IMR-90 (cell line): ENCODE data around the gene RCL1. TPM values are rescaled to one million over a fixed set of nuclear protein-coding genes. Genes with fewer than 3 reads are reported as not detected.

Source experiments
- ATAC-seq: fragments of 200-7000 bp; cut with Tn5 transposase; 2 replicates; pipeline ENCODE4 v1.9.1; 2020; ENCODE audit warnings: low read depth, mild to moderate bottlenecking, moderate library complexity
- BruUV-seq: library from RNA; stranded (reverse); fragments of 400-500 nt; replicated peaks from 2 replicates; lab custom pipeline; 2021; lab: Mats Ljungman, UMichigan
- CTCF ChIA-PET: fragments of 300-600 bp; formaldehyde crosslinking; extraction: SDS; loops from one replicate; lab custom pipeline; 2021; ENCODE audit warnings: antibody characterized with exemption; lab: Yijun Ruan, JAX
- POLR2A ChIA-PET: fragments of 300-600 bp; sonication (Branson Sonifier 250); formaldehyde crosslinking; loops from one replicate; lab custom pipeline; 2022; ENCODE audit warnings: antibody characterized with exemption; ENCODE audit not compliant: unreplicated experiment; lab: Charles Lee
- DNase-seq: peaks from one replicate; pipeline ENCODE4 v3.0.0; 2013
- H2AFZ ChIP-seq: replicated peaks from 2 replicates; pipeline ENCODE3; 2013; ENCODE audit warnings: low read length, mild to moderate bottlenecking; ENCODE audit not compliant: poor library complexity
- H2AK5ac ChIP-seq: 2 replicates; pipeline ENCODE4 v1.6.1; 2013; ENCODE audit warnings: low read depth, low read length, inconsistent platforms
- H2AK9ac ChIP-seq: replicated peaks from 2 replicates; pipeline ENCODE3; 2013; ENCODE audit warnings: mild to moderate bottlenecking, low read depth, low read length, moderate library complexity; ENCODE audit not compliant: poor library complexity
- H2BK120ac ChIP-seq: 2 replicates; pipeline ENCODE4 v1.6.1; 2013; ENCODE audit warnings: low read depth, low read length, inconsistent platforms
- H2BK15ac ChIP-seq: 3 replicates; pipeline ENCODE4 v1.6.1; 2013; ENCODE audit warnings: low read depth, low read length, inconsistent platforms
- H2BK20ac ChIP-seq: 2 replicates; pipeline ENCODE4 v1.6.1; 2013; ENCODE audit warnings: low read depth, mild to moderate bottlenecking, inconsistent platforms, low read length, moderate library complexity
- H2BK5ac ChIP-seq: 2 replicates; pipeline ENCODE4 v1.6.1; 2013; ENCODE audit warnings: mild to moderate bottlenecking, low read depth, low read length, inconsistent platforms; ENCODE audit not compliant: poor library complexity, severe bottlenecking
- H3K14ac ChIP-seq: replicated peaks from 2 replicates; pipeline ENCODE4 v1.6.1; 2013; ENCODE audit warnings: low read depth, low read length, inconsistent platforms
- H3K18ac ChIP-seq: 2 replicates; pipeline ENCODE4 v1.6.1; 2013; ENCODE audit warnings: low read depth, low read length, control low read depth
- H3K23ac ChIP-seq: 2 replicates; pipeline ENCODE4 v1.6.1; 2013; ENCODE audit warnings: low read depth, low read length, inconsistent platforms
- H3K27ac ChIP-seq: 2 replicates; pipeline ENCODE4 v1.5.1; 2013; ENCODE audit warnings: mild to moderate bottlenecking, control low read depth, low read length; ENCODE audit not compliant: insufficient read depth
- H3K27me3 ChIP-seq: 2 replicates; pipeline ENCODE4 v1.6.1; 2013; ENCODE audit warnings: low read length; ENCODE audit not compliant: control insufficient read depth, insufficient read depth
- H3K36me3 ChIP-seq: 2 replicates; pipeline ENCODE4 v1.6.1; 2013; ENCODE audit warnings: low read length, mixed read lengths; ENCODE audit not compliant: control insufficient read depth, insufficient read depth
- H3K4ac ChIP-seq: 2 replicates; pipeline ENCODE4 v1.6.1; 2013; ENCODE audit warnings: low read depth, low read length, inconsistent platforms
- H3K4me1 ChIP-seq: 2 replicates; pipeline ENCODE4 v1.6.1; 2013; ENCODE audit warnings: low read length, mixed read lengths; ENCODE audit not compliant: control insufficient read depth, insufficient read depth
- H3K4me2 ChIP-seq: 2 replicates; pipeline ENCODE4 v1.6.1; 2013; ENCODE audit warnings: low read depth, mild to moderate bottlenecking, control low read depth, low read length, moderate library complexity
- H3K4me3 ChIP-seq: 2 replicates; pipeline ENCODE4 v1.5.1; 2013; ENCODE audit warnings: low read depth, mild to moderate bottlenecking, control low read depth, low read length, moderate library complexity; ENCODE audit not compliant: insufficient read depth
- H3K56ac ChIP-seq: 2 replicates; pipeline ENCODE4 v1.6.1; 2013; ENCODE audit warnings: low read length, inconsistent platforms; ENCODE audit not compliant: insufficient read depth; ENCODE audit errors: extremely low read depth
- H3K79me1 ChIP-seq, 2 experiments: 2 replicates each; pipeline ENCODE4 v1.6.1; 2013; ENCODE audit warnings: low read length in 2 of 2, inconsistent platforms in 1 of 2, low read depth in 1 of 2
- H3K9ac ChIP-seq: 2 replicates; pipeline ENCODE4 v1.6.1; 2013; ENCODE audit warnings: low read depth, low read length, control low read depth
- H3K9me1 ChIP-seq: 2 replicates; pipeline ENCODE4 v1.6.1; 2013; ENCODE audit warnings: low read length, inconsistent platforms; ENCODE audit not compliant: insufficient read depth
- H3K9me3 ChIP-seq: 2 replicates; pipeline ENCODE4 v1.6.1; 2013; ENCODE audit warnings: low read length; ENCODE audit not compliant: control insufficient read depth, insufficient read depth
- H4K20me1 ChIP-seq: 2 replicates; pipeline ENCODE4 v1.6.1; 2013; ENCODE audit warnings: low read length, inconsistent platforms; ENCODE audit not compliant: insufficient read depth
- H4K5ac ChIP-seq: 2 replicates; pipeline ENCODE4 v1.6.1; 2013; ENCODE audit warnings: mild to moderate bottlenecking, low read depth, low read length, control low read depth
- H4K8ac ChIP-seq, 2 experiments: 2 replicates each; pipeline ENCODE4 v1.6.1; 2013; ENCODE audit warnings: low read depth in 2 of 2, low read length in 2 of 2, control low read depth in 1 of 2, inconsistent platforms in 1 of 2
- H4K91ac ChIP-seq: 2 replicates; pipeline ENCODE4 v1.6.1; 2013; ENCODE audit warnings: low read depth, low read length, inconsistent platforms; ENCODE audit not compliant: insufficient read depth
- ELK1 ChIP-seq: fragments of 150-350 bp; IDR thresholded peaks from 2 replicates; pipeline ENCODE4 v1.6.1; 2016; ENCODE audit warnings: low read depth, mild to moderate bottlenecking, low read length, moderate library complexity, borderline replicate concordance
- WGBS, 2 experiments: methylation state at CpG; one replicate each; pipeline versions ENCODE4 v1.1.5 to v1.1.7; 2013; ENCODE audit warnings: missing lambda C conversion rate in 2 of 2; ENCODE audit not compliant: insufficient read length in 1 of 2; ENCODE audit errors: extremely low coverage in 2 of 2; 5-methylcytosine and 5-hydroxymethylcytosine counted together
- dilution Hi-C: fragments of 300-500 bp; cut with HindIII; formaldehyde crosslinking; loops from one replicate; pipeline ENCODE4 v1.14.3; 2018; ENCODE audit warnings: low sequenced_read_pairs; ENCODE audit not compliant: unreplicated experiment
- in situ Hi-C: fragments of 300-500 bp; cut with MboI; formaldehyde crosslinking; loops from 3 replicates; pipeline ENCODE4 v1.14.3; 2019; ENCODE audit warnings: low sequenced_read_pairs, inconsistent platforms, mixed read lengths
- intact Hi-C: fragments of 100-400 bp; cut with micrococcal nuclease; formaldehyde crosslinking; loops from 2 replicates; pipeline ENCODE4 v1.10.0; 2022
- polyA plus RNA-seq, 3 experiments: library from polyadenylated mRNA; depleted of rRNA; stranded (reverse); fragments of >200 nt; gene quantifications; 2 replicates each; pipeline ENCODE4 v1.2.3, GENCODE V29; 2012; ENCODE audit warnings: low replicate concordance in 1 of 3
- total RNA-seq: library from RNA; depleted of rRNA; stranded (reverse); fragments of >200 nt; gene quantifications from 2 replicates; pipeline ENCODE4 v1.2.3, GENCODE V29; 2012

Gene RCL1
- total and polyA plus RNA-seq, 2 of the 4 experiments (the other 2 are of a cell fraction), result 12.3 to 13.8 TPM

GRCh38 chr9:4771788-4772187, 21.0 kb upstream of the RCL1 start:
- H3K4me1 ChIP-seq, result no peaks in the 10 kb centered on the region
- 100% methylated on average over 1 of the region's 1 CpG; no CpG with 5 or more reads in 1 of the 2 experiments for WGBS, 2 experiments
- in situ Hi-C loops (loop anchor here (25.0 kb wide), 2 partner anchors 416 to 666 kb away; partner anchors contain the start of genes INSL6 and PLGRKT), dilution Hi-C loops (no loop called here), intact Hi-C loops (no loop called here)
- no peaks in the 10 kb centered on the region for H4K20me1 ChIP-seq
- no peak overlapping the region for H3K4ac ChIP-seq
- H2AK9ac ChIP-seq, result no peak overlapping the region
- no peak overlapping the region for H4K5ac ChIP-seq
- no peak overlapping the region for H2AFZ ChIP-seq
- no TSS peak for BruUV-seq
- H4K91ac ChIP-seq, result no peak overlapping the region
- DNase-seq (no peak), ATAC-seq (no peak)
- H3K9me3 ChIP-seq, result no peaks in the 10 kb centered on the region
- H2BK20ac ChIP-seq, result no peak overlapping the region
- H3K4me2 ChIP-seq, result no peak overlapping the region
- no peak overlapping the region for H3K4me3 ChIP-seq
- H3K9me1 ChIP-seq, result no peaks in the 10 kb centered on the region
- no peak for TF ChIP-seq ELK1
- H3K56ac ChIP-seq, result no peak overlapping the region
- CTCF ChIA-PET, result no interaction called here
- H3K23ac ChIP-seq, result no peak overlapping the region
- H3K18ac ChIP-seq, result no peak overlapping the region
- H2AK5ac ChIP-seq, result no peak overlapping the region
- no peak overlapping the region for H3K14ac ChIP-seq
- no peak overlapping the region for H3K27ac ChIP-seq
- no peak overlapping the region for H2BK15ac ChIP-seq
- POLR2A ChIA-PET, result no interaction called here
- peaks cover 4% of the 10 kb centered on the region for H3K27me3 ChIP-seq
- no peak overlapping the region for H4K8ac ChIP-seq
- no peak overlapping the region for H3K9ac ChIP-seq
- H3K79me1 ChIP-seq, result no peaks in the 10 kb centered on the region
- no peaks in the 10 kb centered on the region for H3K36me3 ChIP-seq
- H2BK120ac ChIP-seq, result no peak overlapping the region
- H2BK5ac ChIP-seq, result no peak overlapping the region
